Keratinocyte (primary cell): ENCODE results near the gene NRG3. TPM values are rescaled to one million over a fixed set of nuclear protein-coding genes. Genes with fewer than 3 reads are reported as not detected.

Experiments used
- DNase-seq: peaks from one replicate; pipeline ENCODE4 v3.0.0-alpha.2; 2011; ENCODE audit warnings: low read depth, missing footprints, low spot score
- FAIRE-seq: peaks from 2 replicates; lab custom pipeline; 2011; peaks lifted over from hg19 to GRCh38; lab: Jason Lieb, UNC
- H2AFZ ChIP-seq: 2 replicates; pipeline ENCODE4 v1.6.0; 2012; ENCODE audit warnings: low read length, control low read depth, inconsistent platforms; ENCODE audit not compliant: control insufficient read depth
- H3K27ac ChIP-seq: 2 replicates; pipeline ENCODE4 v1.5.1; 2011; ENCODE audit warnings: low read length; ENCODE audit not compliant: control insufficient read depth, insufficient read depth
- H3K27me3 ChIP-seq: 3 replicates; pipeline ENCODE4 v1.6.0; 2011; ENCODE audit warnings: low read length; ENCODE audit not compliant: control insufficient read depth, insufficient read depth; ENCODE audit errors: extremely low read depth
- H3K36me3 ChIP-seq, 2 experiments: 2 replicates in 1 of 2; 3 replicates in 1 of 2; pipeline ENCODE4 v1.5.1; 2011; ENCODE audit warnings: low read length in 2 of 2, mild to moderate bottlenecking in 1 of 2; ENCODE audit not compliant: control insufficient read depth in 2 of 2, insufficient read depth in 2 of 2; ENCODE audit errors: extremely low read depth in 1 of 2
- H3K4me1 ChIP-seq: 3 replicates; pipeline ENCODE4 v1.5.1; 2011; ENCODE audit warnings: low read length; ENCODE audit not compliant: control insufficient read depth, insufficient read depth; ENCODE audit errors: extremely low read depth
- H3K4me2 ChIP-seq: 3 replicates; pipeline ENCODE4 v1.6.0; 2011; ENCODE audit warnings: low read depth, low read length; ENCODE audit not compliant: control insufficient read depth, insufficient read depth; ENCODE audit errors: extremely low read depth
- H3K4me3 ChIP-seq, 3 experiments: fragments of 200-600 bp in 1 of 3; sonication (generic) in 1 of 3; 2 replicates in 2 of 3; 3 replicates in 1 of 3; pipeline ENCODE4 v1.5.1; 2011 to 2016; ENCODE audit warnings: low read length in 3 of 3, mild to moderate bottlenecking in 3 of 3, control low read depth in 2 of 3, inconsistent platforms in 1 of 3, low read depth in 1 of 3, mixed read lengths in 1 of 3, mixed run types in 1 of 3, moderate library complexity in 1 of 3; ENCODE audit not compliant: control insufficient read depth in 2 of 3, insufficient read depth in 2 of 3; ENCODE audit errors: extremely low read depth in 1 of 3
- H3K79me2 ChIP-seq: 2 replicates; pipeline ENCODE4 v1.6.0; 2012; ENCODE audit warnings: low read length; ENCODE audit not compliant: control insufficient read depth, insufficient read depth
- H3K9ac ChIP-seq: 3 replicates; pipeline ENCODE4 v1.6.0; 2011; ENCODE audit warnings: low read length; ENCODE audit not compliant: control insufficient read depth, insufficient read depth; ENCODE audit errors: extremely low read depth
- H3K9me1 ChIP-seq: 3 replicates; pipeline ENCODE4 v1.6.0; 2011; ENCODE audit warnings: low read length; ENCODE audit not compliant: control insufficient read depth, insufficient read depth; ENCODE audit errors: extremely low read depth
- H3K9me3 ChIP-seq: 2 replicates; pipeline ENCODE4 v1.5.1; 2012; ENCODE audit warnings: low read depth, low read length; ENCODE audit not compliant: control insufficient read depth
- H4K20me1 ChIP-seq: 3 replicates; pipeline ENCODE4 v1.6.0; 2011; ENCODE audit warnings: low read length; ENCODE audit not compliant: control insufficient read depth, insufficient read depth; ENCODE audit errors: extremely low read depth
- EZH2 ChIP-seq: IDR thresholded peaks from one replicate; pipeline ENCODE4 v1.6.1; 2012; ENCODE audit warnings: inconsistent platforms, mild to moderate bottlenecking, low read length, moderate library complexity
- dilution Hi-C: fragments of 300-500 bp; cut with MboI; formaldehyde crosslinking; loops from one replicate; pipeline ENCODE4 v1.7.0; 2020; ENCODE audit warnings: low sequenced_read_pairs; ENCODE audit not compliant: extremely low pct_ligation_motif_present
- polyA plus RNA-seq, 5 experiments: library from polyadenylated mRNA; depleted of rRNA in 3 of 5; stranded (reverse) in 3 of 5; stranded (forward) in 1 of 5; unstranded in 1 of 5; fragments of >200 nt; gene quantifications; 1 replicate in 1 of 5; 2 replicates in 3 of 5; 3 replicates in 1 of 5; pipeline versions ENCODE4 v1.2.1 to v1.2.3, GENCODE V29; 2011 to 2012; ENCODE audit warnings: missing spikeins in 2 of 5, low read depth in 1 of 5, low replicate concordance in 1 of 5
- TF ChIP-seq, protein P1 (sequence below), 3 experiments: IDR thresholded peaks in 1 of 3; conservative IDR thresholded peaks in 1 of 3; optimal IDR thresholded peaks in 1 of 3; 2 replicates in 2 of 3; 3 replicates in 1 of 3; pipeline versions ENCODE3 to v1.5.1; 2011; ENCODE audit warnings: low read length in 3 of 3, mild to moderate bottlenecking in 3 of 3, moderate library complexity in 2 of 3, control low read depth in 1 of 3, inconsistent platforms in 1 of 3; ENCODE audit not compliant: insufficient read depth in 2 of 3; ENCODE audit errors: extremely low read depth in 1 of 3

NRG3 gene
- polyA plus RNA-seq, 1 donor (not counting 4 experiments of a cell fraction or from before 2014, with no cell fraction given) = not detected

DNA sequence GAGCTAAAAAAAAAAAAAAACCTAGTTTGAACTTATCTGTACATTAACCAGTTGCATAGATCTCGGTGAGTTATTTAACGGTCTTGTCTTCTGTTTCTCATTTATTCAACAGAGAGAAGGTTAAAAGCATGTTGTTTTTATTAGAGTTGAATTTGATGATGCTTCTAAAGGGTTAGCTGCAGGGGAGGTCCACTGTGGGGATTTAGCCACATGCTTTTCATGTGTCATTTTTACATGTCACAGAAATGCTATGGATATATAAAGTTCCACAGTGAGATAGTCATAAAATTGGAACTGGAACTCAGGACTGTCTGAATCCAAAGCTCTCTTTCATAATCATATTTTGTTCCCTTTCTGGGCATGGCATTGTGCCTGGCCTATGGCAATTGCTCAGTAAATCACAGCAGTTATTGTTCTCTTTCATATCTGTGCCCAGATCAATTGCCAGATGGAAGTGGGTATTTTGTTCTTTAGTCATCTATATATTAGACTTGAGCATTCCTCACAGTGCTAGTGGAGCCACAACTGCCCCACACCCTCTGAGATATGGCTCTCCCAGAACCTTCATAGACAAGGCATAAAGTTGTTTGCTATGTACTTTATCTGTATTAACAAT, 578.8 kb downstream of the NRG3 start:
- no peaks in the 10 kb centered on the region for H3K27me3 ChIP-seq
- DNase-seq (no peak), FAIRE-seq (no peak)
- no peak for TF ChIP-seq EZH2
- TF ChIP-seq, protein P1, sequence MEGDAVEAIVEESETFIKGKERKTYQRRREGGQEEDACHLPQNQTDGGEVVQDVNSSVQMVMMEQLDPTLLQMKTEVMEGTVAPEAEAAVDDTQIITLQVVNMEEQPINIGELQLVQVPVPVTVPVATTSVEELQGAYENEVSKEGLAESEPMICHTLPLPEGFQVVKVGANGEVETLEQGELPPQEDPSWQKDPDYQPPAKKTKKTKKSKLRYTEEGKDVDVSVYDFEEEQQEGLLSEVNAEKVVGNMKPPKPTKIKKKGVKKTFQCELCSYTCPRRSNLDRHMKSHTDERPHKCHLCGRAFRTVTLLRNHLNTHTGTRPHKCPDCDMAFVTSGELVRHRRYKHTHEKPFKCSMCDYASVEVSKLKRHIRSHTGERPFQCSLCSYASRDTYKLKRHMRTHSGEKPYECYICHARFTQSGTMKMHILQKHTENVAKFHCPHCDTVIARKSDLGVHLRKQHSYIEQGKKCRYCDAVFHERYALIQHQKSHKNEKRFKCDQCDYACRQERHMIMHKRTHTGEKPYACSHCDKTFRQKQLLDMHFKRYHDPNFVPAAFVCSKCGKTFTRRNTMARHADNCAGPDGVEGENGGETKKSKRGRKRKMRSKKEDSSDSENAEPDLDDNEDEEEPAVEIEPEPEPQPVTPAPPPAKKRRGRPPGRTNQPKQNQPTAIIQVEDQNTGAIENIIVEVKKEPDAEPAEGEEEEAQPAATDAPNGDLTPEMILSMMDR (optimal IDR thresholded peaks at IDR 0.05 in 1 of 3, IDR thresholded peaks at IDR 0.05 in 1 of 3, conservative IDR thresholded peaks at IDR 0.05 in 1 of 3; ENCODE audit: extremely low read depth in 1 of 3, insufficient read depth in 2 of 3, low read length in 3 of 3) = no peak
- no peaks in the 10 kb centered on the region for H3K9me3 ChIP-seq
- H3K79me2 ChIP-seq = no peaks in the 10 kb centered on the region
- no peaks in the 10 kb centered on the region for H3K9me1 ChIP-seq
- no peaks in the 10 kb centered on the region for H3K36me3 ChIP-seq
- no peak overlapping the region for H3K27ac ChIP-seq
- H3K4me2 ChIP-seq = no peak overlapping the region
- H3K9ac ChIP-seq = no peak overlapping the region
- H4K20me1 ChIP-seq = no peaks in the 10 kb centered on the region
- H3K4me3 ChIP-seq = no peak overlapping the region
- no peaks in the 10 kb centered on the region for H3K4me1 ChIP-seq
- dilution Hi-C loops = no loop called here
- no peak overlapping the region for H2AFZ ChIP-seq

DNA sequence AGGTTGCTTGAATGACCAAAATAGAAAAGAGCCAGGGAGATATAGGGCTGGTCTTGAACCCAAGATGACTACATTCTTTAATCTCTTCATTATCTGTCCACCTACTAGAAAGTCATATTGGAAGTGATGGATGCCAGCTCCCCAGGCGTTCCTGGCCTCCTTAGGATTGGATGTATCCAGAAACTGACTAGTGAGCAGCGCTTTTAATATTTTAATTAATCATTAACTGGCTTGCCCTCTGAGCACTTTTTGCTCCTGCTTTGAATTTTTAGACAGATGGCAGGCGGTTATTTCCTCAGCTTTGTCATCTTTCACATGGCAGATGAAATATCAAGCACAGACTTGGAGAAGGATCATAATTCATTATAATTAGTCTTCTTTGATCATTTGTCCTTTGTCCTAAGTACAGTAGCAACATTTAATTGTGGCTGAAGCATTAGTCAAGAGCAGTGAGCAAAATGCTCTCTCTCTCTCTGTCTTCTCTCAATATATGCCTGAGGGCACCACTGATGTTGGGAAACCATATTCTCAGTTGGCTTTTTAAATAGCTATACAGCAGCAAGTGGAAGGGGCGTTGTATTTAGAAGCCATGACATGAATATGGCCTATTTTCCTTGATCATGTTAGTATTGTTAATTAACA, 588.0 kb downstream of the NRG3 start:
- Histone ChIP-seq H3K9me1 (no peaks in the 10 kb centered on the region), H4K20me1 (no peaks in the 10 kb centered on the region), H3K9ac (no peak overlapping the region), H2AFZ (no peak overlapping the region), H3K27me3 (no peaks in the 10 kb centered on the region), H3K4me3 (no peak overlapping the region), H3K79me2 (no peaks in the 10 kb centered on the region), H3K27ac (no peak overlapping the region), H3K9me3 (peaks cover 6% of the 10 kb centered on the region), H3K4me2 (no peak overlapping the region), H3K36me3 (no peaks in the 10 kb centered on the region), H3K4me1 (no peaks in the 10 kb centered on the region)
- dilution Hi-C loops = no loop called here
- TF ChIP-seq EZH2 = no peak
- TF ChIP-seq, protein P1 (optimal IDR thresholded peaks at IDR 0.05 in 1 of 3, IDR thresholded peaks at IDR 0.05 in 1 of 3, conservative IDR thresholded peaks at IDR 0.05 in 1 of 3; ENCODE audit: extremely low read depth in 1 of 3, insufficient read depth in 2 of 3, low read length in 3 of 3) = no peak
- FAIRE-seq (no peak), DNase-seq (no peak)
